LNCaP clone FGC (cell line): ENCODE data around the gene HIGD1B.

Experiments
- DNase-seq: peaks from one replicate; pipeline ENCODE4 v3.0.0-alpha.2; 2011; ENCODE audit warnings: low read depth
- H3K4me3 ChIP-seq: 2 replicates; pipeline ENCODE4 v1.5.1; 2011; ENCODE audit warnings: mild to moderate bottlenecking, low read depth, low read length, control low read depth
- TF ChIP-seq, protein P1 (sequence below): IDR thresholded peaks from 2 replicates; pipeline ENCODE4 v1.5.1; 2012; ENCODE audit warnings: mild to moderate bottlenecking; ENCODE audit not compliant: control insufficient read depth, insufficient read depth; ENCODE audit errors: extremely low read depth

The HIGD1B gene

DNA sequence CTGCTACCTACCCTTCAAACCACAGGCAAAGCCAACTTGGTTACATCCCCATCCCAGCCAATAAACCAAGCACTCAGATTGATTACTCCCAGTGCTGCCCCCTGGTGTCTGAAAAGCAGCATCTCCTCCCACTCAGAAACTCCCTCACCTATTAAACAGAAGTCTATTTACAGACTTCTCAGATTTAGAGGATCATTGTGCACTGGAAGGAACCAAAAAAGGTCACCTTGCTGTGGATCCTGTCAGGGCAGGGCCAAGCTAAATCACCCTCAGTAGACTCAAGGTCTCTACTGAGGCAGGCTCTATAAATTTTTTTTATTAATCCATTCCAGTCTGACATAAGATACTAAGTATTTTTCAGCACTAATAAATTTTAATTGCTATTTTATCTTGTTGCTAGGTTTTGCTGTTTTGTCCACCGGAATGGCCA, 17.6 kb downstream of the HIGD1B start:
- DNase-seq, result peak; percentile 46
- H3K4me3 ChIP-seq, result no peak overlapping the region
- TF ChIP-seq, protein P1, sequence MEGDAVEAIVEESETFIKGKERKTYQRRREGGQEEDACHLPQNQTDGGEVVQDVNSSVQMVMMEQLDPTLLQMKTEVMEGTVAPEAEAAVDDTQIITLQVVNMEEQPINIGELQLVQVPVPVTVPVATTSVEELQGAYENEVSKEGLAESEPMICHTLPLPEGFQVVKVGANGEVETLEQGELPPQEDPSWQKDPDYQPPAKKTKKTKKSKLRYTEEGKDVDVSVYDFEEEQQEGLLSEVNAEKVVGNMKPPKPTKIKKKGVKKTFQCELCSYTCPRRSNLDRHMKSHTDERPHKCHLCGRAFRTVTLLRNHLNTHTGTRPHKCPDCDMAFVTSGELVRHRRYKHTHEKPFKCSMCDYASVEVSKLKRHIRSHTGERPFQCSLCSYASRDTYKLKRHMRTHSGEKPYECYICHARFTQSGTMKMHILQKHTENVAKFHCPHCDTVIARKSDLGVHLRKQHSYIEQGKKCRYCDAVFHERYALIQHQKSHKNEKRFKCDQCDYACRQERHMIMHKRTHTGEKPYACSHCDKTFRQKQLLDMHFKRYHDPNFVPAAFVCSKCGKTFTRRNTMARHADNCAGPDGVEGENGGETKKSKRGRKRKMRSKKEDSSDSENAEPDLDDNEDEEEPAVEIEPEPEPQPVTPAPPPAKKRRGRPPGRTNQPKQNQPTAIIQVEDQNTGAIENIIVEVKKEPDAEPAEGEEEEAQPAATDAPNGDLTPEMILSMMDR, result peak; percentile 72

DNA sequence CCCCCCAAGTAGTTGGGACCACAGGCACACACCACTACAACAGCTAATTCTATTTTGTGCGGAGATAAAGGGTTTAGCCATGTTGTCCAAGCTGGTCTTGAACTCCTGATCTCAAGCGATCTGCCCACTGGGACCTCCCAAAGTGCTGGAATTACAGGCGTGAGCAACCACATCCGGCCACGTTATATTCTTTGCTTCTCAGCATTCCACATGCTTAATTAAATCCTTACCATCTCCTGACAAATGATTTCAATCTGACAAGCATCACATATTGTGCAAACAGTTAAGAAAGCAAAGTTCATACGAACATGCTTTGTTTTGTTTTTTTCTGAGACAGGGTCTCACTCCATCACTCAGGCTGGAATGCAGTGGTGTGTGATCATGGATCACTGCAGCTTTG, 18.2 kb downstream of the HIGD1B start:
- DNase-seq, result no peak
- TF ChIP-seq, protein P1, result no peak
- H3K4me3 ChIP-seq, result no peak overlapping the region

DNA sequence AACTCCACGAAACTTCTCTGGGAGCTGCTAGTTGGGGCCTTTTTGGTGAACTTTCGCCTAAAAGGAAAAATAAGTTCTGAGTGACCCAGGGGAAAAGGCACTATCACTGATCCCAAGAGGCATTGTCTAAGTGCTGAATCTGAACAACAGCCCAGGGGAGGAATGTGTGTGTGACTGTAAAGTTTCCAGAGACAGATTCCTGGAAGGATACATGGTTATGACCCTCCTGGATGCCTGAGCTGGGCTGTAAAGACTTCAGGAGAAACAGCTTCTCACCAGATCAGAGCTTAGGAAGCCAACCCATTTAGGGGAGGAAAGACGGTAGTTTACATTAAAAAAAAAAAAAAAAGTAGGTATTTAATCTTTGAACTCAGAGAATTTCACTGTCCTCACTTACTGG, 20.2 kb downstream of the HIGD1B start:
- TF ChIP-seq, protein P1, result no peak
- DNase-seq, result no peak
- H3K4me3 ChIP-seq, result no peak overlapping the region

DNA sequence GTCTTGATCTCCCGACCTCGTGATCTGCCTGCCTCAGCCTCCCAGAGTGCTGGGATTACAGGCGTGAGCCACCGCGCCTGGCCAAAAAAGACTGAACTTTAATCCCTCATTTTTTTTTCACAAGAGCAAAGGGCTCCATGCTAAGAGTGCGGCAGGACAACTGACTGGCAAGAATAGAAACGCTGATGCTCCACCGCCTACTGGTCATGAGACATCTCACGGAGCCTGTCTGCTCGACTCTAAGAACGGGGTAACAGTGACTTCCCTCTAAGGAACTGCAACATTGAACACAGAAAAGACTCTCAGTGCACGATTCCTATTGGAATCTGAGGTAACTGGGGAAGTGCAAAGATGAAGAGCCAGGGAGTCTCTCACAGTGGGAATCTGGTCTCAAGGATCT, 23.9 kb downstream of the HIGD1B start:
- TF ChIP-seq, protein P1, result no peak
- H3K4me3 ChIP-seq, result no peak overlapping the region
- no peak for DNase-seq

DNA sequence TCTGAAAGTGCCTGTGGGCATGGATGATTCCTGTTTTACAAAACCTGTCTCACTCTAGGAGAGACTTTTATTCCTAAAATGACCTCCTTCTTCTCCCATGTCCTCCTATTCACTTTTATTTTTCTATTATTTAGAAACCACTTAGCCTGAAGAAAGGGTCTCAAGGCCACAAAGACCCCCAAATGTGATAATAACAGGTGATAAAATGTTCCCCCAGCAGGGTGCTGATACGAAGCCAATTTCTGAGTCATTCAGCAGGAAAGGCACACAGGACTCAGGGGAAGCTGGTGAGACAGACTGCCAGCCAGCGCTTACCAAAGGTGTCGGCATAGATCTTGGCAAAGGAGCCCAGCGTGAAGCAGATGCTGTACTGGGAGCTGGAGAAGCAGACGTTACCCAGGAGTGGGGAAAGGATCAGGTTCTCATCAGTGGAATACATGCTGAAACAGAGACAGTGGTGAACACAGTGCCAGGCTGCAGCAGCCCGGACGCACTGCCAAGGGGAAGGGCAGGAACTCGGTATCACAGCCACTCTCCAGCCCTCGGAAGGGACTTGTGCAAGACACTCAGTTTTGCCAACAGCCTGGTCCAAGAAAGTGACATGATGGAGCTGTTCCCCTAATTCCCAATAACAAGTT, 24.6 kb downstream of the HIGD1B start:
- TF ChIP-seq, protein P1, result no peak
- no peak overlapping the region for H3K4me3 ChIP-seq
- DNase-seq, result no peak

DNA sequence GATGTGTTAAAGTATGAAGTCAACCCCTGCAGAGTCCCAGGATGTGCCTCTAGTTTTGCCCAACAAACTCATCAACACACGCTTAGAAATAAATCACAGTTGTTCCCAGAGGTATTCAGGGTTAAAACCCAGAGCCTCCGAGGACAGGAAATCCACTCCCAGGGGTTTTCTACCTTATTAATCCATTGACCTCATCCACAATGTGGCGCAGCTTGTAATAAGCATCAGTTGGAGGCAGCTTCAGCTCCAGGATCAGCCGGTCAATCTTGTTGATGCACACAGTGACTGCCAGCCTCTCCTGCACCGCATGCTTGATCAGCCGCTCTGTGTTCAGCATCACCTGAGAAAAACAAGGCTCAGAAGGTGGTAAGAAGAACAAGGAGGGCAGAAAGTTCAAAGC, 28.1 kb downstream of the HIGD1B start:
- TF ChIP-seq, protein P1, result no peak
- DNase-seq, result no peak
- H3K4me3 ChIP-seq, result no peak overlapping the region

DNA sequence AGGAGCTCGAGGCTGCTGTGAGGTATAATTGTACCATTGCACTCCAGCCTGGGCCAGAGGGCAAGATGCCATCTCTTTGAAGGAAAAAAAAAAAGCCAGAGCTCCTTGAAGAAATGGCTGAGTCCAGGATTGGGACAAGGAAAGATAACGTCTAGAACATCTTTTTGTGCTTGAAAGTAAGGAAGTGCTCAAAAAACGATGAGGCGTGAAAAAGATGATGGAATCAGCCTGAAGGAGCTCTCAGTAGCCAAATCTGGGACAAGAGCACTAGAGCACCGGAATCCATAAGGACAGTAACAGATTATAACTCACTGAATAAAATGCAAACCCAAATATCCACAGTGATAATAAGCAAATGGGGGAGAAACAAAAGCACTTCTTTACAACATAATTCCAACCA, 29.4 kb downstream of the HIGD1B start:
- TF ChIP-seq, protein P1, result no peak
- DNase-seq, result no peak
- H3K4me3 ChIP-seq, result no peak overlapping the region
